ENCODE measurements around the gene INPP4B. TPM values are rescaled to one million over a fixed set of nuclear protein-coding genes. Genes with fewer than 3 reads are reported as not detected.

The INPP4B gene
- 10 to 100 TPM; 63.9 to 64.9 TPM for total RNA-seq

DNA sequence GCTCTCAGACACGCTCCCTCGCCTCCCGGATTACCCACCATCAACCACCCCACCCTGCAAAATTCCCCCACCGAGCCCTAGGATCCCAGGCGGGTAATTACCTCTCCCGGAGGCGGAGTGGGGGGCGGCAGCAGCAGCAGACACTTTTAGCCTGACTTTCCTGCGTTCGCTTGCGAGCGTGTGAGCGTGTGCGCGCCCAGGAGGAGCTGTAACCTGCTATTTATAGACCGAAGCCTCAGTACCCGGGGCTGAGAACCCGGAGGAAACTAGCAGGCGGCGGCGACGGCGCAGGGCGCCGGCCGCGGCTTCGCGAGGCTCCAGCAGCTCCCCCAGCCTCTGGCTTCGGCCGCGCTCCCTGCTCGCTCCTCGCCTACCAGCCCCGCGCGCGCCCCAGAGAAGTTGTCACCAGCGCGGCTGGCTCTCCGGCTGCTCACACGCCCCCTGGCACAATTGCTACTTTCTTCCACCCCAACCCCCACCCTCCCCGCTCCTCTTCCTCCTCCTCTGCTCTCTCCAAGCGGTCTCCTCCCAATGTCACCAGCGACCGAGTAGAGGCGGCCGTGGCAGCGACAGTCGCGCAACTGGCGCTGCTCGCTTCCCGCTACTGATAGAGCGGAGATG lies at the start of gene INPP4B:
INPP4B (minus strand) TSS at position 194 of the 621 bp plus-strand sequence.
- no peaks in the 10 kb centered on the region for H3K36me3 Mint-ChIP-seq
- H3K27ac Mint-ChIP-seq: peak within 1 kb of the TSS; percentile 69
- peak; percentile 64 for DNase-seq
- peak within 1 kb of the TSS; percentile 87 for H3K4me3 Mint-ChIP-seq
- ChIA-PET CTCF (interaction anchor here (0.6 to 1.9 kb wide), 4 partner anchors 11 to 718 kb away, joined by 3 to 5 read pairs (median 3); no protein-coding TSS in a partner anchor), POLR2A (interaction anchor here (0.9 to 1.0 kb wide), 2 partner anchors 22 to 279 kb away, joined by 3 read pairs; no protein-coding TSS in a partner anchor)
- intact Hi-C loops (cut with micrococcal nuclease): loop anchor here (2.0 to 10.0 kb wide), 7 partner anchors 279 to 1687 kb away; partner anchors contain the start of genes IL15 and USP38
- peaks cover 7% of the 10 kb centered on the region for H3K27me3 Mint-ChIP-seq
- no peaks in the 10 kb centered on the region for H3K9me3 Mint-ChIP-seq
- peaks cover 19% of the 10 kb centered on the region for H3K4me1 Mint-ChIP-seq (ENCODE audit: low read depth)

DNA sequence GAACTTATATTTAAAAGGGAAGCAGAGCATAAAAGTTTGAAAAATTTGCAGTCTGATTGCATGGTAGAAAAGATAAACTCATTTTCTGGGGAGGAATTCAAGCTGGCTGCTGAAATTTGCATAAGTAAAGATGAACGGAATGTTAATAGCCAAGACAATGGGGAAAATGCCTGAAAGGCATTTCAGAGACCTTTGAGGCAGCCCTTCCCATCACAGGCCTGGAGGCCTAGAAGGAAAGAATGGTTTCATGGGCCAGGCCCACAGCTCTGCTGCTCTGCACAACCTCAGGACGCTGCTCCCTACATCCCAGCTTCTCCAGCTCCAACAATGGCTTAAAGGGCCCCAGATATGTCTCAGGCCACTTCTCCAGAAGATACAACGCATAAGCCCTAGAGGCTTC lies 46.9 kb upstream of the INPP4B start:
- Mint-ChIP-seq H3K36me3 (peaks cover 1% of the 10 kb centered on the region), H3K4me3 (no peak overlapping the region), H3K27me3 (peaks cover 3% of the 10 kb centered on the region), H3K27ac (no peak overlapping the region), H3K9me3 (peaks cover 21% of the 10 kb centered on the region), H3K4me1 (ENCODE audit: low read depth) (no peaks in the 10 kb centered on the region)
- ChIA-PET CTCF (no interaction called here), POLR2A (no interaction called here)
- intact Hi-C loops (cut with micrococcal nuclease): no loop called here
- DNase-seq: no peak

DNA sequence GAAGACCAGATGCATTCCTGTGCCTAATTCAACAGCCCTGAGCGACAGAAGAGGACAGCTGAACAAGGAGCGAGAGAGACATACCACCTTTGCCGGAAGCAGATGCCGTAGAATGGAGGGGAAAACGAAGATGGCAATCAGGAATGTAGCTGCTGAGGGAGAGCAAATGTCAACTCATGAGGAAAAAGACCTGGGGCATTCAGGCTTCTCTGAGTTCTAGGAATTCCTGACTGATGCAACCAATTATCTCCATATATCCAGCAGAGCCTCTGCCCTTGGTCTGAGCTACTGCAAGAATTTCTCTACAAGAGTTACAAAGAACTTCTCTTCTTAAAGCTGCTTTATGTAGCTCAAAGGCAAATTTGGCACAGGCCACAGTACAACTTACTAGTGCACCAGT lies 40.5 kb upstream of the INPP4B start:
- Mint-ChIP-seq H3K27ac (no peak overlapping the region), H3K36me3 (no peaks in the 10 kb centered on the region), H3K4me1 (ENCODE audit: low read depth) (no peaks in the 10 kb centered on the region), H3K27me3 (peaks cover 2% of the 10 kb centered on the region), H3K9me3 (no peaks in the 10 kb centered on the region), H3K4me3 (no peak overlapping the region)
- intact Hi-C loops (cut with micrococcal nuclease): no loop called here
- ChIA-PET CTCF (no interaction called here), POLR2A (no interaction called here)
- no peak for DNase-seq

- Mint-ChIP-seq H3K36me3 (no peaks in the 10 kb centered on the region), H3K27me3 (no peaks in the 10 kb centered on the region), H3K4me3 (no peak overlapping the region), H3K27ac (no peak overlapping the region), H3K9me3 (no peaks in the 10 kb centered on the region), H3K4me1 (ENCODE audit: low read depth) (no peaks in the 10 kb centered on the region)
- ChIA-PET CTCF (no interaction called here), POLR2A (no interaction called here)
- intact Hi-C loops (cut with micrococcal nuclease): no loop called here
- DNase-seq: no peak
Observed at GRCh38 chr4:142883040-142883832, 37.1 kb upstream of the INPP4B start.

- H3K27me3 Mint-ChIP-seq: no peaks in the 10 kb centered on the region
- no peaks in the 10 kb centered on the region for H3K9me3 Mint-ChIP-seq
- POLR2A ChIA-PET: no interaction called here
- no peaks in the 10 kb centered on the region for H3K4me1 Mint-ChIP-seq (ENCODE audit: low read depth)
- intact Hi-C loops (cut with micrococcal nuclease): no loop called here
- no peak overlapping the region for H3K27ac Mint-ChIP-seq
- DNase-seq: no peak
- no peaks in the 10 kb centered on the region for H3K36me3 Mint-ChIP-seq
- CTCF ChIA-PET: no interaction called here
- H3K4me3 Mint-ChIP-seq: no peak overlapping the region
Observed at GRCh38 chr4:142882159-142882558, 36.1 kb upstream of the INPP4B start.

DNA sequence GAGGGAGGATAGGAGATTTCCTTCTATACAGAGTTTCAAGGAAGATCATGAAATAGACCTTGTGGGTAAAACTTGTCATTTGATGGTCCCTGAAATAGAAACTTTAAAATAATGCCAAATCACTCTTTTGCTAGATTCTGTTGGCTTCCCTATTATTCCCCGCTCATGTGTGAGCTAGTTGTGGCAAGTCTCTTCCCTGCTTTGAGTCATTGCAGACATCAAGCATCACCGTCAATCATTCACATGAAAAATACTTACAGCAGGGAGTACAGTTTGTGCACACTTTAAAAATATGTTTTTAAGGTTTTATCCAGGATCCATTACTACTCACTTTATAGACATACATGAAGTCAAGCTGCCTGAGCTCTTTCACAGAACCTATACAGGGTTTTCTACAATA lies 35.2 kb upstream of the INPP4B start:
- no peak overlapping the region for H3K27ac Mint-ChIP-seq
- ChIA-PET CTCF (no interaction called here), POLR2A (no interaction called here)

GRCh38 chr4:142875117-142875516 lies 29.0 kb upstream of the INPP4B start:
- H3K27ac Mint-ChIP-seq: no peak overlapping the region
- peaks cover 14% of the 10 kb centered on the region for H3K27me3 Mint-ChIP-seq
- intact Hi-C loops (cut with micrococcal nuclease): no loop called here
- H3K4me3 Mint-ChIP-seq: no peak overlapping the region
- no peaks in the 10 kb centered on the region for H3K36me3 Mint-ChIP-seq
- no peaks in the 10 kb centered on the region for H3K4me1 Mint-ChIP-seq (ENCODE audit: low read depth)
- peaks cover 4% of the 10 kb centered on the region for H3K9me3 Mint-ChIP-seq
- ChIA-PET POLR2A (no interaction called here), CTCF (no interaction called here)
- DNase-seq: no peak

More for the DNA sequence above, 35.2 kb upstream of the INPP4B start:
- no peak for DNase-seq
- Mint-ChIP-seq H3K27me3 (no peaks in the 10 kb centered on the region), H3K36me3 (no peaks in the 10 kb centered on the region), H3K9me3 (no peaks in the 10 kb centered on the region), H3K4me3 (no peak overlapping the region), H3K4me1 (ENCODE audit: low read depth) (no peaks in the 10 kb centered on the region)
- intact Hi-C loops (cut with micrococcal nuclease): no loop called here

- no peak overlapping the region for H3K27ac Mint-ChIP-seq
- H3K9me3 Mint-ChIP-seq: peaks cover 4% of the 10 kb centered on the region
- DNase-seq: no peak
- H3K27me3 Mint-ChIP-seq: peaks cover 14% of the 10 kb centered on the region
- CTCF ChIA-PET: no interaction called here
- H3K4me3 Mint-ChIP-seq: no peak overlapping the region
- POLR2A ChIA-PET: no interaction called here
- H3K4me1 Mint-ChIP-seq (ENCODE audit: low read depth): no peaks in the 10 kb centered on the region
- H3K36me3 Mint-ChIP-seq: no peaks in the 10 kb centered on the region
- intact Hi-C loops (cut with micrococcal nuclease): no loop called here
Observed at GRCh38 chr4:142874684-142875083, 28.6 kb upstream of the INPP4B start.

GRCh38 chr4:142866685-142867084 lies 20.6 kb upstream of the INPP4B start:
- H3K4me3 Mint-ChIP-seq: no peak overlapping the region
- H3K36me3 Mint-ChIP-seq: no peaks in the 10 kb centered on the region

GRCh38 chr4:142861351-142861750 lies 15.2 kb upstream of the INPP4B start:
- intact Hi-C loops (cut with micrococcal nuclease): no loop called here
- ChIA-PET CTCF (no interaction called here), POLR2A (no interaction called here)
- H3K27ac Mint-ChIP-seq: no peak overlapping the region
- H3K9me3 Mint-ChIP-seq: no peaks in the 10 kb centered on the region
- H3K27me3 Mint-ChIP-seq: peaks cover 12% of the 10 kb centered on the region
- H3K36me3 Mint-ChIP-seq: no peaks in the 10 kb centered on the region
- no peaks in the 10 kb centered on the region for H3K4me1 Mint-ChIP-seq (ENCODE audit: low read depth)
- no peak overlapping the region for H3K4me3 Mint-ChIP-seq
- no peak for DNase-seq

More at GRCh38 chr4:142866685-142867084, 20.6 kb upstream of the INPP4B start:
- Mint-ChIP-seq H3K27me3 (peaks cover 28% of the 10 kb centered on the region), H3K9me3 (peaks cover 4% of the 10 kb centered on the region), H3K4me1 (ENCODE audit: low read depth) (no peaks in the 10 kb centered on the region), H3K27ac (no peak overlapping the region)
- ChIA-PET CTCF (no interaction called here), POLR2A (no interaction called here)
- DNase-seq: no peak
- intact Hi-C loops (cut with micrococcal nuclease): no loop called here

- intact Hi-C loops (cut with micrococcal nuclease): no loop called here
- POLR2A ChIA-PET: no interaction called here
- no peak for DNase-seq
- Mint-ChIP-seq H3K4me1 (ENCODE audit: low read depth) (no peaks in the 10 kb centered on the region), H3K27me3 (peaks cover 8% of the 10 kb centered on the region), H3K36me3 (no peaks in the 10 kb centered on the region), H3K4me3 (no peak overlapping the region), H3K9me3 (no peaks in the 10 kb centered on the region), H3K27ac (no peak overlapping the region)
- CTCF ChIA-PET: no interaction called here
Observed at GRCh38 chr4:142858965-142859364, 12.9 kb upstream of the INPP4B start.

DNA sequence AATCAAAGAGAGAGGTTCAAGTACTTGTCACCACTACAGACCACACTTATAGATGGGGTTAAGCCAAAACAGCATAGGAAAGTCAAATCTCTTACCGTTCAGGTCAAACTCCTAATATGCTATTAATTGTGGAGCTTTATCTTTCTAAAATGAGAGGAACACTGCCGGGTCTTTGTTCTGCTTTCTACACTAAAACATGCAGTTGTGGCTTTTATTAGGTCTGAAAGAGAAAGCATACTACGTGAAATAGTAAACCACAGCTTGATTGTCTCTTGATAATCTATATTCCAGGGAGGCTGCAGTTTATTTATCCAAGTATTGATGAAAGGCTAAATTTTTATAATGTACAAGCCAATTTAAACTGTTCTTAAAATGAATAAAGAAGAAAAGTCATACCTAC lies 12.3 kb upstream of the INPP4B start:
- POLR2A ChIA-PET: no interaction called here

GRCh38 chr4:142856576-142856975 lies 10.5 kb upstream of the INPP4B start:
- H3K27me3 Mint-ChIP-seq: peaks cover 8% of the 10 kb centered on the region
- no peak for DNase-seq
- H3K4me3 Mint-ChIP-seq: no peak overlapping the region
- no peaks in the 10 kb centered on the region for H3K36me3 Mint-ChIP-seq
- H3K4me1 Mint-ChIP-seq (ENCODE audit: low read depth): no peaks in the 10 kb centered on the region
- POLR2A ChIA-PET: no interaction called here
- intact Hi-C loops (cut with micrococcal nuclease): no loop called here
- H3K9me3 Mint-ChIP-seq: no peaks in the 10 kb centered on the region
- no peak overlapping the region for H3K27ac Mint-ChIP-seq
- CTCF ChIA-PET: no interaction called here

More for the DNA sequence above, 12.3 kb upstream of the INPP4B start:
- peaks cover 8% of the 10 kb centered on the region for H3K27me3 Mint-ChIP-seq
- H3K36me3 Mint-ChIP-seq: no peaks in the 10 kb centered on the region
- intact Hi-C loops (cut with micrococcal nuclease): no loop called here
- H3K27ac Mint-ChIP-seq: no peak overlapping the region
- no peaks in the 10 kb centered on the region for H3K4me1 Mint-ChIP-seq (ENCODE audit: low read depth)
- H3K4me3 Mint-ChIP-seq: no peak overlapping the region
- DNase-seq: no peak
- H3K9me3 Mint-ChIP-seq: no peaks in the 10 kb centered on the region
- CTCF ChIA-PET: no interaction called here
